NCI-H526 (cell line): ENCODE measurements around the gene BAZ1B.
"Not testable (repeated sequence)": the region's sequence is repeated elsewhere in the genome, so short reads cannot be mapped to it uniquely, and the experiment has no call there.

ENCODE experiments used
- DNase-seq, 2 experiments: peaks; one replicate each; lab custom pipeline; 2025; lab: John Stamatoyannopoulos, UW

BAZ1B gene

DNA sequence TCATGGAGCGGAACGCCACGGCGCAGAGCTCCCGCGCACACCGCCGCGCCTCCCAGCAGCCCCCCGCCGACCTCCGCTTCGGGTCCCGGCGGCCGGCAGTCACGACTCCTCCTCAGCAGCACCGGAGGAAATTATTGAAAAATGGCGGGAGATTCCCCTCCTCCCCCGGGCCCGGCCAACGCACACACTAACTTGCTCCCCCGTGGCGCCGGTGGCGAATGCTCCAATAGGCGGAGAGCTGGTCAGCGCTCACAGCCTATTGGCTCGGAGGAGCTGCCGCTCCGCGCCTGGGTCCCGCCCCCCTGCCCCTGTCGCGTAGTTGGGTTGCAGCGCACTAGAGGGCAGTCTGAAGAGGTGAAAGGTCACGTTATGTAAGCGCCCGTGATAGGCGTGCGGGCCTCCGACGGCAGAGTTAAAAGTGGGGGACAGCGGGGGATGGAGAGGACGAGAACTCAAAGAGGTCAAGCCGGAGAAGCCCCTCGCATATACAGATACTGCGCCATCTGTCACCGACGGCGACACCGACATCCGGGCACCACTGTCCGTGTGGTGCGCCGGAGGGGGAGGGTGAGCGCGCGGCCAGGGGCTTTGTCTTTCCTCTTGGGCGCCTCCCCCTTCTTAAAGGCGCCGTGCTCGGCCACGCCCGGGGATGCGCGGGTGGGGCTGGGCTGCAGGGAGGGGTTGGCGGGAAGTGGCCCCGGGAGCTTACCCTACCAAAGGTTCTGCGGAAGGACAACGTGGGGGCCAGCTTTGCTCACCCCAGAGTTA is at the start of gene BAZ1B:
TSS of gene BAZ1B (minus strand) at position 189 of the 768 bp plus-strand sequence. CDS start 360 bp downstream, outside the sequence.
- DNase-seq: peak; percentile 94 to 98

- DNase-seq: no peak
These were observed 48.9 kb upstream of the BAZ1B start for GRCh38 chr7:73570977-73571376.

- no peak for DNase-seq
These were observed 48.4 kb upstream of the BAZ1B start for GRCh38 chr7:73570521-73570920.

DNA sequence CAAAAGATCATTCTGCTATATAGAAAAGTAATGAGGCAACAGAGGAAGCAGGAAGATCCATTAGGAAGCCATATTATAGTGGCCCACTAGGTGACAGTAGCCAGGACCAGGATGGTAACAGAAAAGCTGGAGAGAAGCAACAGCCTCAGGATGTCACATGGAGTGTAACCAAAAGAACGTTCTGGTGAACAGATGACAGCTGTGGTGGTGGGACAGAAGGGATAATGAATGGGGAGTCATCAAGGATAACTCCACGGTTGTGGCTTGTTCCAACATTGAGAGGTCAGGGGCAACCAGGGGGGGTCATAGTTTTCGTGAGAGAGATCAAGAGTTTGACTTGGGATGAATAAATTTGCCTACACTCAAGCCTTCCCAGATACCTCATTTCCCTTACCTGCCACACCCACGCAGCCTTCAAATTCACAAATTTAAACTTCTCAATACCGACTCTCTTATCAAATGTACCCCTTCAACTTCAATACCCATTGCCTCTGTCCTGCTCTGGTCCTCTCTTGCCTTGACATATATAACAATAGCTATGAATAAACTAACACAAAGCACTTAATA is 47.0 kb upstream of the BAZ1B start:
- DNase-seq: no peak

DNA sequence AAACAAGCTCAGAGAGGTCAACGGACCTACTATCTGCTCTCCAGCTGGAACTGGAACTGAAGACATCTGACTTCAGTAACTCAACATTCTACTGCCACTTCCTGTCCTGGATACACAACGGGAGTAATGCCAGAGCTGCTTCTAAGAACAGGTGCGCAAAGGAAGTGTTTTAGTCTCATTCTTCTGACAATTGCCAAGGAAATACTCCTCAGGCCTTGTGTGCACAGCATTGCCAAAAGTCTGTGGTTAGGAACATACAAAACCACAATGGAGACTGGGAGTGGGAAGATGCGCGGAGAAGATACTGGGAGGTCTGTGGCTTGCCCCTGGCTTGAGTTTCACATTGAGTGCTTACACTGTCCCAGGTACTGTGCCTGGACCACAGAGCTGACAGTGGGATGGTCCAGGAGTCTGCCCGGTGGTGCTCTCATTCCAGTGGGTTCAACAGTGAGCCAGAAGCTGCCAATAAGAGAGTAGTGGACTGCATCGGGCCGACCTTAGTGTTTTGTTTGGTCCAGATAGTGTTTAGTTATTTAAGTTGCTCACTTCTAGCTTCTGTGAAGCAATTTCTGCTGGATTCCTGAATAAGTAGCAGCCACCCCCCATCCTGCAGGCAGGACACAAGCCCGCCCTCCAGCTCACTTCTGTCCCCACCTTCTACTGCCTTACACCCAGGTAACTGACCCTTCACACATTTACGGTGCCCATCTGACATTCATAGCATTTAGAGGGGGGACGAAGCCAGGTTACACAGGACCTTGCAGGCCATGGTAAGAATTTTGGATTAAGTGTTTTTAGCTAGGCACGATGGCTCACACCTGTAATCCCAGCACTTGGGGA is 46.0 kb upstream of the BAZ1B start:
- DNase-seq: no peak

DNA sequence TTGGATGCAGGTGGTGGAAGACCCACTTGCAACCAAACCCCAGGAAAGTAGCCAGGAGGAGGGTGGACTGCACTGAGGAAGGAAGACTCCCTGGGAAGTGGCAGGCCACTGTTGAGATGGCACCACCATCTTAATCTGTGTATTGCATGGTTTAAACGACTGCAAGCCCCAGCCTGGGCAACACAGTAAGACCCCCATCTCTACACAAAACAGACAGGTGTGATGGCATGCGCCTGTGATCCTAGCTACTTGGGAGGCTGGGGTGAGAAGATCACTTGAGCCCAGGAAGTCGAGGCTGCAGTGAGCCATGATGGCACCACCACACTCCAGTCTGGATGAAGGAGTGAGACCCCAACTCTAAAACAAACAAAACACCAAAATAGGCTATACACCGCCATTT is 45.0 kb upstream of the BAZ1B start:
- no peak for DNase-seq

GRCh38 chr7:73566431-73566830 is 44.3 kb upstream of the BAZ1B start:
- not testable (repeated sequence) for DNase-seq

DNA sequence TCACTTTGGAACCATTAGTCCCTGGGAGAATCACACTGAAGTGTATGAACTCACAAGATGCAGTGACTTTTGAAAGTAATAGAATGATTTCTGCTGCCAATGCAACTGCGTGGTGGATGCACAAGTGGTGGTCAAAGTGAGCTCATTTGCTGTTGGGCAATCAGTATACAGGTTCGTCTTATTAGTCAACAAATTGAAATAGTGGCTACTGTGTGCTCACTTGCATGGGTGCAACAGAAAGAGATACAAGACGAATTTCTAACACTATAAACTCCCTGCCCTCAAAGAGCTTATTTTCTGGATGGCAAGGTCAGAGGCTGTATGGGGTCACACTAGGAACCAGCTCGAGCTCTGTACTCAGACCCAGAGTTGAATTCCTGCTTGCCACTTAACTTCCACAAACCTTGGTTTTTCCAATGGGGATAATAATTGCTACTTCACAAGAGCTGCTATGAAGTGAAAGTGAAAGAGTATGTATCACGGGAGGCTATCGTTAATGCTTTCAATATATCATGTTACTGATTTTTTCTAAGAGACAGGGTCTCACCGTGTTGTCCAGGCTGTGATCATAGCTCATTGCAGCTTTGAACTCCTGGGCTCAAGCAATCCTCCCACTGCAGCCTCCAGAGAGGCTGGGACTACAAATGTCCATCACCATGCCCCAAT is 43.7 kb upstream of the BAZ1B start:
- no peak for DNase-seq

DNA sequence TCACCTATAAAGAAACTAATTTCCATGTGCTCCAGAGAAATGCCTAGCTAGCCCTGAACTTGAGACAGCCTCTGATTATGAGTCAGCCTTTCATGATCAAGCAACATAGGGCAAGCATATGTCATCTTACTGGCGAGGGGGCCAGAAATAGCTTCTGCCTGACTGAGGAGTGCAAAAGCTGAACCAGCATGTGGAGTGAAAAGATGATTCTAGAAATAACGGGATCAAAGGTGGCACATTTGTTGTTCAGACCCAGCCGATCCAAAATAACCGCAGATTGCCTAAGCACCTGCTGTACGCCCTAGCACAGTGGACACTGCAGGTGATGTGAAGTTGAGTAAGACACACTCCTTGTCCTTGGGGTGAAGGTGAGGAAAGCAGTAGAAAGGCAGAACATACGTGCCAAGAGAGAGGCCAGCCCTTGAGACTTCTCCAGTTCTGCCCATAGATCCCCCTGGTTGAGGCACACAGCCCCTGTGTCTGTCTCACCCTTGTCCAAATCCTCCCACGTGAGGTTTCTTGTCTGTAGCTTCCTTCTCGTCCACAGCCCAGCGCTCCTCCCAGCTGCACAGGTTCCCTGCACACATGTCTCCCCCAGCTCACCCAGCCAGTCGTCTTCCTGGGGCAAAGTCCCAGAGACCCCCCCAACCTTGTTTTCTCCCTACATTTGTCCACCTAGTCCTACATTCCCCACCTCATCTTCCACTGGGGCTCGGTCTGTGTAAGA is 38.2 kb upstream of the BAZ1B start:
- no peak for DNase-seq

DNA sequence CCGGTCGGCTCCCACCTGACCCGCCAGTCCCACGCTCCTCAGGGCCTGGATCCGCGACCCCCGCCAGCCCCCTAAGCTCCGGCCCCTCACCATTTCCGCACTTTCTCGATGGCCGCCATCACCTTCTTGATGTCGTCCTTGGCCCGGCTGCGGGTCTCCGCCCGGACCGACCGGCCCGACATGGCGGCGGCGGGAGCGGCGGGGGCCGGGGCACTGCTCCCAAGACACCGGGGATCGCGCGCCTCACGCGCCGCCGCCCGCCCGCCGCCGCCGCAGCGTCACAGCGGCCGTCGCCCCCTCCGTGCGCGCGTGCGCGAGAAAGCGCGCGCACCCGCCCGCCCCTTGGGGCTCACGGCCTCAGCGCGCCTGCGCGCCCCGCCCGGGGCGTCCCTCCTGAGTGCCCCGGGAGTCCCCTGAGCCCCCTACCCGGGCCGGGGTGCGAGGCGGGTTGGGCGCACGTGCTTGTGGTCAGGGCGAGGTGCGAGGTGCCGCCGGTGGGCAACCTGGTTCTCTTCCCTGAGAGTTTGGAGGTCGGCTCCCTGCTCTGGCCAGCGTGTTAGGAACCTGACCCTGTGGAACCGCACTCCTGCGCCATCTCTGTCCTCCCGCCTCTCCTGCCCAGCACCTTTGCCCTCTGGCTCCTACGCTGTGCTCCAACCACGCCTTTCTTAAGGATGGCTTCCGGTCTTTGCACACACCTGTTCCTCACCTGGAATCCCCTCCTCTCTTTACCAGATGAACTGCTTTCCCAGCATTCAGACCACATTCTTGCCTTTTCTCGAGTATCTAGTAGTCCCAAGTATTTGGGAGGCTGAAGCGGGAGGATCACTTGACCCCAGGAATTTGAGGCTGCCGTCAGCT is 35.5 kb upstream of the BAZ1B start, which contains the start of gene BCL7B:
TSS of gene BCL7B (minus strand) at position 294 of the 861 bp plus-strand sequence. CDS start at position 182, 112 bp downstream.
- peak in 1 of 2 experiments; percentile 82 for DNase-seq

DNA sequence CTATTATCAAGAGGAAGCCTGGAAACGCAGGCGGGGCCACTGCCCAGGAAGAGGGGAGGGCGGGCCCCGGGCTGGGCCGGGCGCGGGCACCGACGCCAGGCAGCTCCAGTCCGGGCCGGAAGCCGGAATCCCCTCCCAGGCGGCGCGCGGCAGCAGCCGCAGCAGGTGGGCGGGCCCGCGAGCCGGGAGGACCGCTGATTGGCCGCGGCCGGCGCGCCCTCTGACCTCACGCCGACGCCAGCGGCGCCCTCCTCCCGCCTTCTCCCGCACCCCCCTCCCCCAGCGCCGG is 35.0 kb upstream of the BAZ1B start:
- DNase-seq: peak; percentile 72 to 96

GRCh38 chr7:73556208-73557107 is 34.4 kb upstream of the BAZ1B start:
- no peak for DNase-seq

DNA sequence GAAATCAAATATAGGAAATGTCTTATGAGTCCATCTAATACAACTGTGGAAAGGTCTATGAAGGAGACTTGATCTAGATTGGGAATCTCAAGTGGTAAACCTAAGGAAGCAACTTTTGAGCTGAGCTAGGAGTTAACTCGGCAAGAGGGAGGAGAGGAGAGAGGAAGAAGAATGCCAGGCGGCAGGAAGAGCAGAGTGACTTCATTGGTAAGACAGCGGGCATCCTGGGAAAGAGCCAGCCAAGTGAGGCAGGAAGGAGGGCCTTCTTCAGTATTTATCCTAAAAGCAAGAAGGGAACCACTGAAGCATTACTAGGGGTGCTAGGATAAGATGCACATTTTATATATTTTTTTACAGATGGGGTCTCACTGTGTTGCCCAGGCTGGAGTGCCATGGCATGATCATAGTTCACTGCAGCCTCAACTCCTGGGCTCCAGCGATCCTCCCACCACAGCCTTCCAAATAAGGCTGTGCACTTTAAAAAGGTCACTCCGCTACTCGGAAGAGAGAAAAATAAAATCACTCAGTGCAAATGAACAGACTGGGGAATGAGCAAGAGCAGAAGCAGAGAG is 33.4 kb upstream of the BAZ1B start:
- no peak for DNase-seq

DNA sequence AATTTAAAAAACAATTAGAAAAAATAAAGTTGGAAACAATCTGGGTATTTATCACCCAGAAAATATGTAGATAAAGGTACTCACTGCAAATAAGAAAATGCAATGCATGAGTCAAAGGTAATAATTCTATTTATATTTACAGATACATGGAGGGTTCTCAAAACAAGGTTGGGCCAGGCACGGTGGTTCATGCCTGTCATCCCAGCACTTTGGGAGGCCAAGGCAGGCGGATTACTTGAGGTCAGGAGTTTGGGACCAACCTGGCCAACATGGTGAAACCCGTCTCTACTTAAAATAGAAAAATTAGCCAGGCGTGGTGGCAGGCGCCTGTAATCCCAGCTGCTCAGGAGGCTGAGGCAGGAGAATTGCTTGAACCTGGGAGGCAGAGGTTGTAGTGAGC is 28.0 kb upstream of the BAZ1B start:
- not testable (repeated sequence) for DNase-seq

DNA sequence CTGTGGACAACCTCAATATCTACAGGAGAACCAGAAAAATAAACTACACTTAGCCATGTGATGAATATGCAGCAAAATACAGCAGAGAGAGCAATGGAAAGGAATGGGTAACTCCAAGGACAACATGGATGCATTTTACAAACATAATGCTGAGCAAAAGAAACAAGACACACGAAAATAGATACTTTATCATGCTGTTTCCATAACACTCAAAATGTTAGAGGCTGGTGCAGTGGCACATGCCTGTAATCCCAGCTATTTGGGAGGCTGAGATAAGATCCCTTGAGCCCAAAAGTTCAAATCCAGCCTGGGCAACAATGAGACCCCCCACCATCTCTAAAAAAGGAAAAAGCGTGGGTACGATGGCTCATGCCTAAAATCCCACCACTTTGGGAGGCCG is 27.1 kb upstream of the BAZ1B start:
- DNase-seq: no peak

- no peak for DNase-seq
These were observed 25.7 kb upstream of the BAZ1B start for GRCh38 chr7:73547841-73548240.

- no peak for DNase-seq
These were observed 22.6 kb upstream of the BAZ1B start for GRCh38 chr7:73544678-73545077.

- DNase-seq: no peak
These were observed 19.6 kb upstream of the BAZ1B start for GRCh38 chr7:73541722-73542121.

DNA sequence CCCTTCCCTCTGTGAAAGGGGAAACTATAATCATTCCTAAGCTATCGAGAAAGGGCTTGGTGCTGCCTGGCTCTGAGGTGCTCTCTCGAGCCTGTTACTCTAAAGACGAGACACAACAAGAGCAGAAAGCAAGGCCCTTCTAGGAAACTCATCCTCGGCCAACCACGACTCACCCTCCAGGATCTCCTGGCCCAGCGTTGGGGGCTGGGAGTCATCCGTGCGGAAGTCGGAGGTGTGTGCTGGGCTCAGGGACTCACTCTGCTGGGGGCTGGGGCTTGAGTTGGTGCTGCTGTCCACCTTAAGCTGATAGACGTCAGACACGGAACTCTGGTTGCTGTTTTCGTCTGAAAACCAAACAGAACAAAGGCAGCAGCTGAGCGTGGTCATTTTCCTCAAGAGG is 17.6 kb upstream of the BAZ1B start:
- DNase-seq: no peak
